Natural killer cell (primary cell): Measurements from ENCODE around the gene FAM83B. TPM values are rescaled to one million over a fixed set of nuclear protein-coding genes. Genes with fewer than 3 reads are reported as not detected.

Experiments used
- ATAC-seq, 3 donors: fragments of 150-1000 bp in 2 of 3; fragments of 200-7000 bp in 1 of 3; cut with Tn5 transposase; 1 replicate in 1 of 3; 2 replicates in 2 of 3; pipeline ENCODE4 v1.10.0; 2021; ENCODE audit warnings: mild to moderate bottlenecking in 2 of 3, moderate library complexity in 2 of 3
- DNase-seq, 2 donors: peaks; one replicate each; pipeline versions ENCODE4 v3.0.0 to v3.0.0-alpha.2; 2013 to 2021; ENCODE audit warnings: mixed read lengths in 1 of 2
- H3K27ac ChIP-seq: one replicate; pipeline ENCODE4 v1.5.1; 2013; ENCODE audit warnings: mild to moderate bottlenecking, low read length
- H3K27me3 ChIP-seq: one replicate; pipeline ENCODE4 v1.6.1; 2013; ENCODE audit warnings: low read length; ENCODE audit not compliant: control insufficient read depth, insufficient read depth
- H3K36me3 ChIP-seq: one replicate; pipeline ENCODE4 v1.6.1; 2013; ENCODE audit warnings: low read length; ENCODE audit not compliant: control insufficient read depth, insufficient read depth
- H3K4me1 ChIP-seq: one replicate; pipeline ENCODE4 v1.6.1; 2013; ENCODE audit warnings: low read length; ENCODE audit not compliant: control insufficient read depth, insufficient read depth
- H3K4me3 ChIP-seq: one replicate; pipeline ENCODE4 v1.5.1; 2013; ENCODE audit warnings: low read length
- H3K9me3 ChIP-seq: one replicate; pipeline ENCODE4 v1.6.1; 2013; ENCODE audit warnings: low read length; ENCODE audit not compliant: control insufficient read depth, insufficient read depth
- H3K27ac Mint-ChIP-seq, 2 donors: one replicate each; pipeline ENCODE4 v1.8.0; 2022; ENCODE audit warnings: mild to moderate bottlenecking in 2 of 2, mixed read lengths in 2 of 2, moderate library complexity in 1 of 2
- H3K27me3 Mint-ChIP-seq, 2 donors: one replicate each; pipeline ENCODE4 v1.8.0; 2022; ENCODE audit warnings: low read depth in 2 of 2, mixed read lengths in 2 of 2
- H3K36me3 Mint-ChIP-seq: one replicate; pipeline ENCODE4 v1.8.0; 2022; ENCODE audit warnings: mixed read lengths
- H3K4me1 Mint-ChIP-seq, 2 donors: one replicate each; pipeline ENCODE4 v1.8.0; 2022; ENCODE audit warnings: mixed read lengths in 2 of 2
- H3K4me3 Mint-ChIP-seq: one replicate; pipeline ENCODE4 v1.8.0; 2022; ENCODE audit warnings: mild to moderate bottlenecking, moderate library complexity, mixed read lengths
- H3K9me3 Mint-ChIP-seq, 2 donors: one replicate each; pipeline ENCODE4 v1.8.0; 2022; ENCODE audit warnings: mixed read lengths in 2 of 2
- WGBS: methylation state at CpG from one replicate; pipeline ENCODE4 v1.1.7; 2013; ENCODE audit warnings: missing lambda C conversion rate; ENCODE audit not compliant: insufficient coverage; 5-methylcytosine and 5-hydroxymethylcytosine counted together
- intact Hi-C: fragments of 100-400 bp; cut with micrococcal nuclease; formaldehyde crosslinking; loops from one replicate; pipeline ENCODE4 v1.14.2; 2022
- total RNA-seq, 4 donors: library from RNA; stranded (reverse); fragments of 120-200 nt in 1 of 4; gene quantifications; one replicate each; pipeline versions ENCODE4 v1.2.3 to v1.2.4, GENCODE V29; 2013 to 2022
- TF ChIP-seq, protein P1 (sequence below): fragments of 200-600 bp; IDR thresholded peaks from one replicate; pipeline ENCODE4 v1.8.0; 2022; ENCODE audit warnings: antibody characterized with exemption

FAM83B gene
- total RNA-seq, 3 donors from 2014 or later (not counting 1 experiment from before 2014, with no cell fraction given) = not detected

DNA sequence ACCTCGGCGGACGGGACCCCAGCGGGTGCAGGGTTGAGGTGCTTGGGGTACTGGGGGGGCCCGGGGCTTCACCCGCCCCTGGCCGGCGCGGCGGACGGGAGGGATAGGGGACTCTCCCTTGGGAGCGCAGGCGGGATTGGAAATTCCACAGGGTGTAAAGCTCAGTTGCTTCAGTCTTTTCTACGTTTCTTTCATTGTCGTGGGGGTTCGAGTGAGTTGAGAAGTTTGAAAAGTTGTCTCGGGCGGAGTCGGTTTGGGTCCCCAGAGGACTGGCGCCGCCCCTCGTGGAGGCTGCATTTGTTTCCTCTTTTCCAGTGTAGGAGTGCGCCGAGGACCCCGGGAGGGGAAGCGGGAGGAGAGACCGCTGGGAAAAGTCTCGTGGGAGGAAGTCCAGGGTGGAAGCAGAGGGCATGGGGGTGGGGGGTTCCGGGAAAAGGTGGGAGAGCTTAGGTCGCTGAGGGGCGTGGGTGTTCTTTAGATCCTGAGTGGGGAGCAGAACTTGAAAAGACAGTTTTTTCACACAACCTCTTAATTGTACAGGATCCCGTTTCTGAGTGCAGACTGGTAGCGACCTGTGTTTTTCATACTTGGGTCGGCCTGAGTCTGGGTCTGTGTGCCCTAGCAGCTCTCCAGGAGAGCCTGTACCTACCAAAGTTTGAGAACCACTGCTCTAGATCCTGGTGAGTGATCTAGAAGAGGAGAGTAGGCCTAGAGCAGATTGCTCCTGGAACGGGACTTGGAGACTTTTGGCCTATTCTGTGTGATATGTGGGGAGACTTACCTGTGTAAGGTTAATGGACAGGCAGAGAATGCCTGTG lies 495 bp downstream of the FAM83B start:
- H3K4me3 Mint-ChIP-seq = no peak overlapping the region
- 9% methylated on average over 35 of the region's 35 CpGs for WGBS
- H3K27me3 ChIP-seq = peaks cover 12% of the 10 kb centered on the region
- no peaks in the 10 kb centered on the region for H3K9me3 ChIP-seq
- peaks cover 0 to 2% of the 10 kb centered on the region in 2 donors for H3K9me3 Mint-ChIP-seq
- ATAC-seq = no peak
- peaks cover 0 to 17% of the 10 kb centered on the region in 2 donors for H3K4me1 Mint-ChIP-seq
- H3K27ac Mint-ChIP-seq = no peak overlapping the region
- intact Hi-C loops = no loop called here
- no peak overlapping the region for H3K4me3 ChIP-seq
- H3K4me1 ChIP-seq = peaks cover 9% of the 10 kb centered on the region
- no peaks in the 10 kb centered on the region for H3K36me3 ChIP-seq
- no peak for DNase-seq
- H3K36me3 Mint-ChIP-seq = no peaks in the 10 kb centered on the region
- TF ChIP-seq, protein P1, sequence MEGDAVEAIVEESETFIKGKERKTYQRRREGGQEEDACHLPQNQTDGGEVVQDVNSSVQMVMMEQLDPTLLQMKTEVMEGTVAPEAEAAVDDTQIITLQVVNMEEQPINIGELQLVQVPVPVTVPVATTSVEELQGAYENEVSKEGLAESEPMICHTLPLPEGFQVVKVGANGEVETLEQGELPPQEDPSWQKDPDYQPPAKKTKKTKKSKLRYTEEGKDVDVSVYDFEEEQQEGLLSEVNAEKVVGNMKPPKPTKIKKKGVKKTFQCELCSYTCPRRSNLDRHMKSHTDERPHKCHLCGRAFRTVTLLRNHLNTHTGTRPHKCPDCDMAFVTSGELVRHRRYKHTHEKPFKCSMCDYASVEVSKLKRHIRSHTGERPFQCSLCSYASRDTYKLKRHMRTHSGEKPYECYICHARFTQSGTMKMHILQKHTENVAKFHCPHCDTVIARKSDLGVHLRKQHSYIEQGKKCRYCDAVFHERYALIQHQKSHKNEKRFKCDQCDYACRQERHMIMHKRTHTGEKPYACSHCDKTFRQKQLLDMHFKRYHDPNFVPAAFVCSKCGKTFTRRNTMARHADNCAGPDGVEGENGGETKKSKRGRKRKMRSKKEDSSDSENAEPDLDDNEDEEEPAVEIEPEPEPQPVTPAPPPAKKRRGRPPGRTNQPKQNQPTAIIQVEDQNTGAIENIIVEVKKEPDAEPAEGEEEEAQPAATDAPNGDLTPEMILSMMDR = no peak
- no peak overlapping the region for H3K27ac ChIP-seq
- peaks cover 31 to 37% of the 10 kb centered on the region in 2 donors for H3K27me3 Mint-ChIP-seq

DNA sequence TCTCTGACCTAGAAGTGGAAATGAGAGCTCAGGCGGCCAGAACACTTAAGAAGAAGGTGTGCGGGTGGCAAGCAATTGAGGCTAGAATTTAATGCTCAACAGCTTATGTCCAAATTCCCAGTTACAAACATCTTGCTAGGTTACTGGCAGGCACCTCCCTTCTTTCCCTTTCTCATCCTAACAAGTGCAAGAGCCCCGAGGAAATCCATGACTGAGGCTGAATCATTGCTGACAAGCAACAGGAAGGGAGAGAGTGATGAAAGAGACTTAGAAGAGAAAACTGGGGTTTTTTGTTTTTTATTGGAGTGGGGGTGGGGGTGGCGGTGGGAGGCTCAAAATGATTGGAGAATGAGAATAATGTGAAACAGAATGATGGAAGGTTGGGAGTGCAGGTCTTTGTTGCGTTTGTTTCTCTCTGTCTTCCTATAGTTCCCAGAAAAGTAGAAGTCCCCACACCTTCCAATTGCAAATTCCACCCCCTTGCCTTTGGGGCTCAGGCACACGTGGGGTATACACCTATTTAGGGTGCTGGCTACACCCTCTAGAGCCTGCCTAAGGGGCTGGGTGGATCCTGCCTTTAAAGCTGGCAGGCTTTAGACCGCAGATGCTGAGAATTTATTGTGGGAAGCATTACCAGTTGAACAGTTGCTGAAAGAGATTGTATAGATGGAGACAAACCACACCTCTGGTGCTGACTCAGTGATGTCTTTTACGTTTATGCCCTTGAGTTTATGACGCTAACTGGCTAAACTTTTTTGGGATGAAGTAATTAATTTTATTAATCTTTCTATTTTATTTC lies 1.4 kb downstream of the FAM83B start:
- peaks cover 12% of the 10 kb centered on the region for H3K27me3 ChIP-seq
- H3K27me3 Mint-ChIP-seq = peaks cover 31 to 37% of the 10 kb centered on the region in 2 donors
- H3K27ac Mint-ChIP-seq = no peak overlapping the region
- ATAC-seq (no peak), DNase-seq (no peak)
- peaks cover 0 to 2% of the 10 kb centered on the region in 2 donors for H3K9me3 Mint-ChIP-seq
- WGBS = 74% methylated on average over 8 of the region's 9 CpGs
- TF ChIP-seq, protein P1 = no peak
- H3K4me1 ChIP-seq = peaks cover 9% of the 10 kb centered on the region
- intact Hi-C loops = no loop called here
- H3K27ac ChIP-seq = no peak overlapping the region
- H3K36me3 Mint-ChIP-seq = no peaks in the 10 kb centered on the region
- no peak overlapping the region for H3K4me3 ChIP-seq
- no peaks in the 10 kb centered on the region for H3K36me3 ChIP-seq
- H3K9me3 ChIP-seq = no peaks in the 10 kb centered on the region
- peaks cover 0 to 17% of the 10 kb centered on the region in 2 donors for H3K4me1 Mint-ChIP-seq
- H3K4me3 Mint-ChIP-seq = no peak overlapping the region

DNA sequence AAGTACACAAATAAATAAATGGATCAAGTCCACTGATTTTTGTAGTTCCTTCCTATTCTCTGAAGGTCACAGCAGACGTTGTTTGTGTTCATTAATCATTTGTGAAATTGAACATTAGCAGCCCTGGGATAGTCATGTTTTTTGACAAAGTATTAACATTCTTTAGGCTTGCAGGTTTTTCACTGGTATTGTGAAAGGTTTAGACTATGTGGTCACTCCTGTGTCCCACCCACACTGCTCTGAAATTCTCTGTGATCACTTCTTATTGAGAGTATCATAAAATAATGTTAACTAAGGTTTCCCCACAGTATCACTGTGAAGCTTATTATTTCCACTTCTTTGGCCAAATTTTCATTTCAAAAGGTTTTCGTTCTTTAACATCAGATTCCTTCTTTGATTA lies 3.5 kb downstream of the FAM83B start:
- intact Hi-C loops = no loop called here
- H3K36me3 ChIP-seq = no peaks in the 10 kb centered on the region
- no peaks in the 10 kb centered on the region for H3K9me3 ChIP-seq
- H3K9me3 Mint-ChIP-seq = peaks cover 0 to 2% of the 10 kb centered on the region in 2 donors
- H3K4me3 ChIP-seq = no peak overlapping the region
- no peak overlapping the region for H3K4me3 Mint-ChIP-seq
- H3K4me1 ChIP-seq = peaks cover 9% of the 10 kb centered on the region
- no peaks in the 10 kb centered on the region for H3K36me3 Mint-ChIP-seq
- TF ChIP-seq, protein P1 = no peak
- 92% methylated on average over 2 of the region's 2 CpGs for WGBS
- peaks cover 22 to 29% of the 10 kb centered on the region in 2 donors for H3K27me3 Mint-ChIP-seq
- H3K27me3 ChIP-seq = peaks cover 12% of the 10 kb centered on the region
- H3K4me1 Mint-ChIP-seq = peaks cover 0 to 11% of the 10 kb centered on the region in 2 donors
- DNase-seq (no peak), ATAC-seq (no peak)
- no peak overlapping the region for H3K27ac ChIP-seq
- no peak overlapping the region for H3K27ac Mint-ChIP-seq
